NCI-H1105 treated with DMSO at 0.1 percent for 48 hours (cell line): ENCODE results near the gene ADRA2B.

Source experiments
- DNase-seq: peaks from one replicate; lab custom pipeline; 2025; lab: John Stamatoyannopoulos, UW

ADRA2B gene

GRCh38 chr2:96105152-96105915 is 11.0 kb downstream of the ADRA2B start:
- no peak for DNase-seq

GRCh38 chr2:96104487-96104861 is 11.9 kb downstream of the ADRA2B start:
- DNase-seq: no peak

GRCh38 chr2:96103761-96104486 is 12.4 kb downstream of the ADRA2B start:
- DNase-seq: no peak

GRCh38 chr2:96103187-96103601 is 13.2 kb downstream of the ADRA2B start:
- DNase-seq: no peak

- DNase-seq: no peak
Observed at GRCh38 chr2:96102596-96103186, 13.7 kb downstream of the ADRA2B start.

- DNase-seq: no peak
Observed at GRCh38 chr2:96100893-96101304, 15.5 kb downstream of the ADRA2B start.

- DNase-seq: no peak
Observed at GRCh38 chr2:96099861-96100798, 16.2 kb downstream of the ADRA2B start.

- DNase-seq: no peak
Observed at GRCh38 chr2:96098900-96099590, 17.3 kb downstream of the ADRA2B start.

- no peak for DNase-seq
Observed at GRCh38 chr2:96097951-96098823, 18.2 kb downstream of the ADRA2B start.

- no peak for DNase-seq
Observed at GRCh38 chr2:96097441-96097840, 18.9 kb downstream of the ADRA2B start.

GRCh38 chr2:96095116-96095636 is 21.2 kb downstream of the ADRA2B start:
- DNase-seq: peak; percentile 80

- DNase-seq: no peak
Observed at GRCh38 chr2:96093528-96093927, 22.8 kb downstream of the ADRA2B start.

- no peak for DNase-seq
Observed at GRCh38 chr2:96092951-96093350, 23.4 kb downstream of the ADRA2B start.

GRCh38 chr2:96092573-96092877 is 23.8 kb downstream of the ADRA2B start:
- no peak for DNase-seq

GRCh38 chr2:96091711-96092572 is 24.4 kb downstream of the ADRA2B start:
- DNase-seq: no peak

GRCh38 chr2:96091141-96091710 is 25.1 kb downstream of the ADRA2B start:
- DNase-seq: no peak

GRCh38 chr2:96090196-96090926 is 26.0 kb downstream of the ADRA2B start:
- peak; percentile 12 for DNase-seq
